NCI-H128 (cell line): ENCODE results near the gene COA7.

Source experiments
- DNase-seq: peaks from one replicate; lab custom pipeline; 2025; ENCODE audit not compliant: unreplicated experiment; lab: John Stamatoyannopoulos, UW

Gene COA7

GRCh38 chr1:52670604-52671003, 27.5 kb downstream of the COA7 start:
- DNase-seq, result no peak

- no peak for DNase-seq
Observed at GRCh38 chr1:52669696-52670095, 28.5 kb downstream of the COA7 start.

- DNase-seq, result no peak
Observed at GRCh38 chr1:52668711-52669110, 29.4 kb downstream of the COA7 start.

GRCh38 chr1:52667984-52668383, 30.2 kb downstream of the COA7 start:
- DNase-seq, result no peak

GRCh38 chr1:52667290-52667689, 30.9 kb downstream of the COA7 start:
- DNase-seq, result no peak

GRCh38 chr1:52665006-52665941, 32.9 kb downstream of the COA7 start:
- DNase-seq, result no peak

GRCh38 chr1:52663716-52664115, 34.4 kb downstream of the COA7 start:
- DNase-seq, result no peak

GRCh38 chr1:52662645-52663313, 35.4 kb downstream of the COA7 start:
- DNase-seq, result no peak

GRCh38 chr1:52660807-52661206, 37.3 kb downstream of the COA7 start:
- DNase-seq, result no peak

- no peak for DNase-seq
Observed at GRCh38 chr1:52659851-52660596, 38.1 kb downstream of the COA7 start.

GRCh38 chr1:52659356-52659755, 38.8 kb downstream of the COA7 start:
- no peak for DNase-seq

GRCh38 chr1:52658795-52659194, 39.4 kb downstream of the COA7 start:
- DNase-seq, result no peak

GRCh38 chr1:52657702-52658101, 40.4 kb downstream of the COA7 start:
- no peak for DNase-seq

- DNase-seq, result no peak
Observed at GRCh38 chr1:52654063-52654462, 44.1 kb downstream of the COA7 start.

- no peak for DNase-seq
Observed at GRCh38 chr1:52653207-52653849, 44.8 kb downstream of the COA7 start.

GRCh38 chr1:52651904-52652303, 46.2 kb downstream of the COA7 start:
- DNase-seq, result no peak

GRCh38 chr1:52645261-52645660, 52.9 kb downstream of the COA7 start:
- no peak for DNase-seq

- no peak for DNase-seq
Observed at GRCh38 chr1:52641307-52641706, 56.8 kb downstream of the COA7 start.

- no peak for DNase-seq
Observed at GRCh38 chr1:52640697-52641096, 57.5 kb downstream of the COA7 start.

- DNase-seq, result no peak
Observed at GRCh38 chr1:52637946-52638345, 60.2 kb downstream of the COA7 start.
